ENCODE results near the gene B4GALNT4.

B4GALNT4 gene

GRCh38 chr11:335779-336658 is 33.3 kb upstream of the B4GALNT4 start:
- DNase-seq, result no peak
- Histone ChIP-seq H3K9me3 (replicated peaks; ENCODE audit: insufficient read depth, low read length) (no peaks in the 10 kb centered on the region), H4K20me1 (ENCODE audit: insufficient read depth, low read length) (no peaks in the 10 kb centered on the region; the same call in 1 of the 2 replicates), H3K79me2 (ENCODE audit: low read length) (no peaks in the 10 kb centered on the region), H3K9me2 (replicated peaks; ENCODE audit: insufficient read depth, low read length) (no peaks in the 10 kb centered on the region), H3K4me3 (ENCODE audit: low read length) (no peak overlapping the region), H3K36me3 (replicated peaks; ENCODE audit: insufficient read depth, low read length) (no peaks in the 10 kb centered on the region), H3K4me2 (ENCODE audit: low read depth, low read length) (no peak overlapping the region), H3F3A (ENCODE audit: insufficient read depth, low read length) (peaks cover 6% of the 10 kb centered on the region), H2AFZ (ENCODE audit: low read length) (no peak overlapping the region), H3K27me3 (replicated peaks; ENCODE audit: insufficient read depth, low read length) (peaks cover 90% of the 10 kb centered on the region), H3K27ac (ENCODE audit: low read length) (no peak overlapping the region), H3K9ac (ENCODE audit: low read length) (no peak overlapping the region), H3K4me1 (ENCODE audit: low read length) (peaks cover 19% of the 10 kb centered on the region)
- TF ChIP-seq CTCF (IDR thresholded peaks at IDR 0.05; ENCODE audit: low read length) (no peak), EZH2phosphoT487 (IDR thresholded peaks at IDR 0.05; ENCODE audit: low read length) (no peak)

- H3K27ac ChIP-seq (ENCODE audit: low read length), result no peak overlapping the region
- DNase-seq, result no peak
- H3K9me2 ChIP-seq (replicated peaks; ENCODE audit: insufficient read depth, low read length), result no peaks in the 10 kb centered on the region
- no peaks in the 10 kb centered on the region for H3K36me3 ChIP-seq (replicated peaks; ENCODE audit: insufficient read depth, low read length)
- H3K4me3 ChIP-seq (ENCODE audit: low read length), result no peak overlapping the region
- H3K27me3 ChIP-seq (replicated peaks; ENCODE audit: insufficient read depth, low read length), result peaks cover 96% of the 10 kb centered on the region
- H3K4me2 ChIP-seq (ENCODE audit: low read depth, low read length), result no peak overlapping the region
- peaks cover 12% of the 10 kb centered on the region for H3K4me1 ChIP-seq (ENCODE audit: low read length)
- no peak overlapping the region for H3K9ac ChIP-seq (ENCODE audit: low read length)
- H2AFZ ChIP-seq (ENCODE audit: low read length), result no peak overlapping the region
- H3K79me2 ChIP-seq (ENCODE audit: low read length), result no peaks in the 10 kb centered on the region
- no peaks in the 10 kb centered on the region; the same call in 1 of the 2 replicates for H4K20me1 ChIP-seq (ENCODE audit: insufficient read depth, low read length)
- no peaks in the 10 kb centered on the region for H3K9me3 ChIP-seq (replicated peaks; ENCODE audit: insufficient read depth, low read length)
- TF ChIP-seq EZH2 (optimal IDR thresholded peaks at IDR 0.05; ENCODE audit: low read depth, low read length) (no peak), EZH2phosphoT487 (IDR thresholded peaks at IDR 0.05; ENCODE audit: low read length) (no peak), CTCF (IDR thresholded peaks at IDR 0.05; ENCODE audit: low read length) (no peak)
- no peaks in the 10 kb centered on the region for H3F3A ChIP-seq (ENCODE audit: insufficient read depth, low read length)
Measured at GRCh38 chr11:336659-337198, 32.6 kb upstream of the B4GALNT4 start.

GRCh38 chr11:337711-338110 is 31.6 kb upstream of the B4GALNT4 start:
- Histone ChIP-seq H3K4me3 (ENCODE audit: low read length) (no peak overlapping the region), H2AFZ (ENCODE audit: low read length) (no peak overlapping the region), H3K4me1 (ENCODE audit: low read length) (peaks cover 7% of the 10 kb centered on the region; the same call in 1 of the 2 replicates), H3K27me3 (replicated peaks; ENCODE audit: insufficient read depth, low read length) (peaks cover 97% of the 10 kb centered on the region), H3K79me2 (ENCODE audit: low read length) (no peaks in the 10 kb centered on the region), H3F3A (ENCODE audit: insufficient read depth, low read length) (no peaks in the 10 kb centered on the region), H3K36me3 (replicated peaks; ENCODE audit: insufficient read depth, low read length) (no peaks in the 10 kb centered on the region), H4K20me1 (ENCODE audit: insufficient read depth, low read length) (no peaks in the 10 kb centered on the region; the same call in 1 of the 2 replicates), H3K4me2 (ENCODE audit: low read depth, low read length) (no peak overlapping the region), H3K9ac (ENCODE audit: low read length) (no peak overlapping the region), H3K27ac (ENCODE audit: low read length) (no peak overlapping the region), H3K9me3 (replicated peaks; ENCODE audit: insufficient read depth, low read length) (no peaks in the 10 kb centered on the region), H3K9me2 (replicated peaks; ENCODE audit: insufficient read depth, low read length) (no peaks in the 10 kb centered on the region)
- no peak for DNase-seq
- TF ChIP-seq EZH2phosphoT487 (IDR thresholded peaks at IDR 0.05; ENCODE audit: low read length) (no peak), CTCF (IDR thresholded peaks at IDR 0.05; ENCODE audit: low read length) (no peak), EZH2 (optimal IDR thresholded peaks at IDR 0.05; ENCODE audit: low read depth, low read length) (no peak)
